GM12801 (cell line): ENCODE data around the gene PAFAH2.

Source experiments
- TF ChIP-seq, protein P1 (sequence below): IDR thresholded peaks from one replicate; pipeline ENCODE4 v1.5.1; 2011; ENCODE audit warnings: control low read depth; ENCODE audit not compliant: insufficient read length; ENCODE audit errors: extremely low read depth

The PAFAH2 gene

DNA sequence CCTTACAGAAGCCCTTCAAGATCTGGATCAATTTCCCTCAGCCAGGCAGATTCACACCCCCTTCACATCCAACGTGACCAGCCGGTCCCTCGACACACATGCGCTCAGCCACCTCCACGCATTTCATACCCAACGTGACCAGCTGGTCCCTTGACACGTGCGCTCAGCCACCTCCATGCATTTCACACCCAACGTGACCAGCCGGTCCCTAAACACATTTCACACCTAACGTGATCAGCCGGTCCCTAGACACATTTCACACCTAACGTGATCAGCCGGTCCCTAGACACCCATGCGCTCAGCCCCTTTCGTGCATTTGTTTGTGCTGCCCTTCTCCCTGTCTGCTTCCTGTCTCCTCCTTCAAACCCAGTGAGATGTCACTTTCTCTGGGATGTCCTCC, 8.8 kb upstream of the PAFAH2 start:
- TF ChIP-seq, protein P1, sequence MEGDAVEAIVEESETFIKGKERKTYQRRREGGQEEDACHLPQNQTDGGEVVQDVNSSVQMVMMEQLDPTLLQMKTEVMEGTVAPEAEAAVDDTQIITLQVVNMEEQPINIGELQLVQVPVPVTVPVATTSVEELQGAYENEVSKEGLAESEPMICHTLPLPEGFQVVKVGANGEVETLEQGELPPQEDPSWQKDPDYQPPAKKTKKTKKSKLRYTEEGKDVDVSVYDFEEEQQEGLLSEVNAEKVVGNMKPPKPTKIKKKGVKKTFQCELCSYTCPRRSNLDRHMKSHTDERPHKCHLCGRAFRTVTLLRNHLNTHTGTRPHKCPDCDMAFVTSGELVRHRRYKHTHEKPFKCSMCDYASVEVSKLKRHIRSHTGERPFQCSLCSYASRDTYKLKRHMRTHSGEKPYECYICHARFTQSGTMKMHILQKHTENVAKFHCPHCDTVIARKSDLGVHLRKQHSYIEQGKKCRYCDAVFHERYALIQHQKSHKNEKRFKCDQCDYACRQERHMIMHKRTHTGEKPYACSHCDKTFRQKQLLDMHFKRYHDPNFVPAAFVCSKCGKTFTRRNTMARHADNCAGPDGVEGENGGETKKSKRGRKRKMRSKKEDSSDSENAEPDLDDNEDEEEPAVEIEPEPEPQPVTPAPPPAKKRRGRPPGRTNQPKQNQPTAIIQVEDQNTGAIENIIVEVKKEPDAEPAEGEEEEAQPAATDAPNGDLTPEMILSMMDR, result no peak

DNA sequence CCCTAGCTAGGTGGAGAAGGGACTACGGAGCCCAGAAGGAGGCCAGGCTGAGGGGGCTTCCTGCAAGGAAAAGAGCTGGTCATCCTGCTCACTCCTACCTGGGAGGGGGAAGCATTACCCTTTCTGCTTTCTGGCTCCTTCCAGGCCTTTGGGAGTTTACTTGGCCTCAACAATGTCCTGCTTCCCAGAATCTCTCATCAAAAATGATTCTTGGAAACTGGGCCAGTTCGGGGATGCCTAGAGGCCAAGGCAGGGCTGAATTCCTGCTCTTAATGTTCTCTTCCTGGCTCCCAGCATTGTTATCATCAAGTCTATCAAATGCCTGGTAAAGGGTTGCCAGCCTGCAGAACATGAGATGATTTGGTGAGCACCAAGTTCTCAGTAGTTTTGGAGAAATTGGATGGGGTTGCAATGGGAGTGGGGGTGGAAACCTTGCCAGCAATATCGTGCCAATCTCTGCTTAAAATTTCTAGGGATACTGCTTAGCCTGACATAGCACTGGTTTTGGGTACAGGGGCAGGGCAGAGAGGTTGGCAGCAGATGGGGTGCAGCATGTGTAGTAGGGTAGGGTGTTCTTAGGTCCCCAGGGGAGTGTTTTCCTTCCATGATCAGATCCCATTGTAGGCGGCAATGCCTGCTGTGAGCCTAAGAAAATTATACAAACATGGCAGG, 7.7 kb upstream of the PAFAH2 start:
- TF ChIP-seq, protein P1, result no peak

DNA sequence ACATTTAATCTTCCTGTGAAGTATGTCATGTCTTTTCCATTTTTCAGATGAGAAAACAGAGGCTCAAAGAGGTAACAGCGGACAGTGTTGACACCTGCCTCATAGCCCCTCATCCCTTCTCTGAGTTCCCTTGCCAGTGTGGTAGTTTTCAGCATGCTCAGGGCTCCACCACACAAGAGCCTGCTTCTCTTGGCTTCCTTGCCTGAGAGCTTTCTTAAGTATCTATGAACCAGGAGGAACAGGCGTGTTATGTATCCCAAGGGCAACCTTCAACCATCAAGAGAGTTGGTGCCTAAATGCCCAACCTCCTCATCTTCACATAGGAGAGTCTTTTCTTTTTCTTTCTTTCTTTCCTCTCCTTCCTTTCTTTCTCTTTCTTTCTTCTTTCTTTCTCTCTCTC, 5.9 kb upstream of the PAFAH2 start:
- TF ChIP-seq, protein P1, result no peak

DNA sequence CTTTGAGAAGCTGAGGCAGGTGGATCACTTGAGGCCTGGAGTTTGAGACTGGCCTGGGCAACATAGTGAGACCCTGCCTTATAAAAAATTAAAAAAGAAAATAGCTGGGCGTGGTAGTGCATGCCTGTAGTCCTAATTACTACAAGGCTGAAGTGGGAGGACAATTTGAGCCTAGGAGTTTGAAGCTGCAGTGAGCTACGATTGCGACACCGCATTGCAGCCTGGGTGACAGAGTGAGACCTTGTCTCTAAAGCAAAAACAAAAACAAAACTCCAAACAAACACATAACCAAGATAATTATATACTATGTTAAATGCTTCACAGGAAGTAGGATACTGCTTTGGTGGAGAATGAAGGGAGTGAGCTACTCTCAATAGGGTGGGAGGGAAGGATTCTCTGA, 5.4 kb upstream of the PAFAH2 start:
- TF ChIP-seq, protein P1, result no peak

DNA sequence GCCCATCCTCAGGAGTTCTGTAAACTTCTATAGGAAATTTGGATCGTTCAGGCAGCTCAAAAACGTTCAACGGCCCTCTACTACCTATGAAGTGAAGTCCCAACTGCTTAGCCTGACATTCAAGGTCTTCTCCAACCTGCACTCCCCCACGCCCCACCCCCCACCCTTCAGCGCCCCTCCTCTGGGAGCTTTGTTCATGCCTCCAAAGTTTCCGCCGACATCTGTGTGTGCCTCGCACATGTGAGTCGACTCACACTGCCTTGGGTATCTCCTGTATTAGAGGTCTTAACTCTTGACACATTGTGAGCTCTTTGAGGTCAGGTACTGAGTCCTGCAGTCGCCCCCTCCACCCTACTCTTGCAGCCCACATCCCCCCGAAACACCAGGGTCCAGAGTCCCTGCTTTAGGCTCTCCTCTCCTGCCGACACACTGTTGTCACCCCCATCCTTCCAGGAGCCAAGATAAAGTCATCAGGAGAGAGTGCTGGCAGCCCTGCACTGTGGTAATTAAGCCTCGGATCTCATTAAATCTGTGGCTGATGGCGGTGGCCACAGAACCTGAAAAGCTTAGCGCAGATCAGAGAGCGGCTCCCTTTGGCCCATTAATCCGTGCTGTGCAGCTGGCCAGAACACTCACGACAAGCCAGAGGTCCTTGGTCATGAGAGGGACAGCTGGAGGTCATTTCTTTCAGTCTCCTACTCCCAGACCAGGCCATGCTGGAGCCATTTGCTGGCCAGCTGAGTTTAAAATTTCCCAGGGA, 1.4 kb upstream of the PAFAH2 start:
- TF ChIP-seq, protein P1, result no peak

DNA sequence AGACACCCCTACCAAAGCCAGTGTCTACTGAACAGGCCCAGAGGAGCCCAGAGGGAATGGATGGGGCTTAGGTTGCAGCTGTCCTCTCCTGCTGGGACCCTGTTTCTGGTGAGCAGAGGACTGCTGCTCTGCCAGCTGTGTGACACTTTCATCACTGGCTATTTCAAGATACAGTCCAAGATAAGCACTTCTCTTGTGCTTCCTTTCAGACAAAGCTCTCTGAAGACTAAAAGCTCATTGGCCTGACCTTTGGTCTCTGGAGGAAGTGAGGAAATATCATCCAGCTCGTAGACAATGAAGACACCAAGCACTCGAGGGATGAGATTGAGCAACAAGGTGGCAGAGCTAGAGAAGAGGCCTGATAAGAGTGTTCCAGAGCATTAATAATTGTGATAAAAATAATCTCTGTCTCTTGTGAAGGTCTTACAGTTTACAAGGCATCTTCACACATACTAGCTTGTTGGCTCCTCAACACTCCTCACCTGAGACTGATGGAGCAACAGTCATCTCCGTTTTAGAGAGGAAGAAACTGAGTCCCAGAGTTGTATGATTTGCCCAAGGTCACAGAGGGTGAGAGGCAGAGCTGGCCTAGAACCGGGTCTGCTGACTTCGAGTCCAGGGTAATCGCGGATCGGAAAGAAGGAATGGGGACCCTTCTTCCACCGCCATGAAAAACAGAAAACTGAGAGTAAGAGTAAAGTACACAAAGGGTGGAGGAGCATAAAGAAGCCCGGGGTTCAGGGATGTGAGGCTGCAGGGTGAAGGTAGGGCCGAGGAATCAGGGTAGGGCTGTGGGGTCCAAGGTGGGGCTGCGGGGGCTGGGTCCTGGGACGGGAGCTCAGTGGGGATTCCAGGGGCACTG, 666 bp downstream of the PAFAH2 start:
- TF ChIP-seq, protein P1, result no peak
